HL-60 (cell line): ENCODE data around the gene ZSCAN12.

ENCODE experiments used
- DNase-seq, 2 experiments: peaks; one replicate each; pipeline ENCODE4 v3.0.0-alpha.2; 2010 to 2020; ENCODE audit warnings: low read depth in 1 of 2, low spot score in 1 of 2
- H3K27ac ChIP-seq: fragments of 250-450 bp; sonication (Bioruptor Pico); replicated peaks from 2 replicates; pipeline ENCODE4 v1.5.1; 2020; ENCODE audit warnings: mild to moderate bottlenecking, moderate library complexity
- H3K27me3 ChIP-seq: fragments of 250-450 bp; sonication (Bioruptor Pico); 2 replicates; pipeline ENCODE4 v1.5.1; 2021; ENCODE audit warnings: mild to moderate bottlenecking, moderate library complexity; ENCODE audit not compliant: insufficient read depth, poor library complexity, severe bottlenecking
- H3K4me3 ChIP-seq: replicated peaks from 2 replicates; pipeline ENCODE4 v1.5.1; 2011; ENCODE audit warnings: mild to moderate bottlenecking, control low read depth, low read length; ENCODE audit not compliant: insufficient read depth
- GABPA ChIP-seq: IDR thresholded peaks from 2 replicates; pipeline ENCODE4 v1.6.1; 2012; ENCODE audit warnings: low read depth
- POLR2AphosphoS5 ChIP-seq: IDR thresholded peaks from 2 replicates; pipeline ENCODE4 v1.6.1; 2012; ENCODE audit warnings: low read depth
- SPI1 ChIP-seq: IDR thresholded peaks from 2 replicates; pipeline ENCODE4 v1.6.1; 2012; ENCODE audit warnings: low read depth, mild to moderate bottlenecking, borderline replicate concordance
- TF ChIP-seq, protein P1 (sequence below): IDR thresholded peaks from one replicate; pipeline ENCODE4 v1.5.1; 2011; ENCODE audit warnings: low read length, control low read depth, inconsistent platforms; ENCODE audit not compliant: insufficient read depth
- TF ChIP-seq, protein P2 (sequence below): IDR thresholded peaks from 2 replicates; pipeline ENCODE4 v1.6.1; 2012; ENCODE audit warnings: low read depth; ENCODE audit not compliant: insufficient replicate concordance

ZSCAN12 gene

DNA sequence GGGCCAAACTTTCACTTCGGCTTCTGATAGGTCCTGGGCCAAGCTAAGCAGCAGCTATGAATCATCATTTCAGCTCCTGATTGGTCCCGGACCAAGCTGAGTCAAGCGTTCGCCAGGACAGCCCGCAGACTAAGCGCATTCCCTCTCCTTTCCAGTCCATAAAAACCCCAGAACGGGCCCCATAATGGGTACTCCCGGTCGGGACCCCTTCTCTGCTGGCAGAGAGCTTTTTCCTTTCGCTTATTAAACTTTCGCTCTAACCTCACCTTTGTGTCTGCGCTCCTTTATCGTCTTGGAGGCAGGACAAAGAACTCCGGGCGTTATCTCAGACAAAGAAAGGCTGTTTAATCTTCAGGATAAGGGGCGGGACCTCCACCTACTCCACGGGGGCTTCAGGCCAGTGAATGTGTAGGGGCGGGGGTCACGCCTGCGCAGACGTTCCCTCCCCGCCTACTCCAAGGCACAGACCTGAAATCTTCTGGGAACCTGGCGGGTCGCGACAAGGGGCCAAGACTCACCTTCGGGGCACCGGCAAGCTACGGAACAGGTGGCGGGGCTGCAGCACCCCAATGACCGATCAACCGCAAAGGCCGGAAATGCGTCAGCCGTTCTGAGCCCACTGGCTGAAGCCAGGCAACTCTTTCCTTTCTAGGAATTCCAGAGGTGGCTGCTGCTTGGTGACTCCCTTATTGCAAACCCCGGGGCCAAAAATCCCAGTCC is 63.8 kb downstream of the ZSCAN12 start, which contains the start of gene ZSCAN31:
Gene ZSCAN31, minus strand, starts transcription at position 585 of the 720 bp plus-strand sequence. CDS start 6,465 bp downstream, outside the sequence.
- DNase-seq: peak; percentile 96 to 98
- Histone ChIP-seq H3K27me3 (no peaks in the 10 kb centered on the region), H3K4me3 (peak within 1 kb of the TSS; percentile 60), H3K27ac (peak within 1 kb of the TSS; percentile 98)
- TF ChIP-seq, protein P1, sequence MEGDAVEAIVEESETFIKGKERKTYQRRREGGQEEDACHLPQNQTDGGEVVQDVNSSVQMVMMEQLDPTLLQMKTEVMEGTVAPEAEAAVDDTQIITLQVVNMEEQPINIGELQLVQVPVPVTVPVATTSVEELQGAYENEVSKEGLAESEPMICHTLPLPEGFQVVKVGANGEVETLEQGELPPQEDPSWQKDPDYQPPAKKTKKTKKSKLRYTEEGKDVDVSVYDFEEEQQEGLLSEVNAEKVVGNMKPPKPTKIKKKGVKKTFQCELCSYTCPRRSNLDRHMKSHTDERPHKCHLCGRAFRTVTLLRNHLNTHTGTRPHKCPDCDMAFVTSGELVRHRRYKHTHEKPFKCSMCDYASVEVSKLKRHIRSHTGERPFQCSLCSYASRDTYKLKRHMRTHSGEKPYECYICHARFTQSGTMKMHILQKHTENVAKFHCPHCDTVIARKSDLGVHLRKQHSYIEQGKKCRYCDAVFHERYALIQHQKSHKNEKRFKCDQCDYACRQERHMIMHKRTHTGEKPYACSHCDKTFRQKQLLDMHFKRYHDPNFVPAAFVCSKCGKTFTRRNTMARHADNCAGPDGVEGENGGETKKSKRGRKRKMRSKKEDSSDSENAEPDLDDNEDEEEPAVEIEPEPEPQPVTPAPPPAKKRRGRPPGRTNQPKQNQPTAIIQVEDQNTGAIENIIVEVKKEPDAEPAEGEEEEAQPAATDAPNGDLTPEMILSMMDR: no peak
- TF ChIP-seq SPI1 (no peak), POLR2AphosphoS5 (peak; percentile 97), GABPA (0 out of 2 replicates have a peak, but pooled peaks have one; percentile 3)
- TF ChIP-seq, protein P2, sequence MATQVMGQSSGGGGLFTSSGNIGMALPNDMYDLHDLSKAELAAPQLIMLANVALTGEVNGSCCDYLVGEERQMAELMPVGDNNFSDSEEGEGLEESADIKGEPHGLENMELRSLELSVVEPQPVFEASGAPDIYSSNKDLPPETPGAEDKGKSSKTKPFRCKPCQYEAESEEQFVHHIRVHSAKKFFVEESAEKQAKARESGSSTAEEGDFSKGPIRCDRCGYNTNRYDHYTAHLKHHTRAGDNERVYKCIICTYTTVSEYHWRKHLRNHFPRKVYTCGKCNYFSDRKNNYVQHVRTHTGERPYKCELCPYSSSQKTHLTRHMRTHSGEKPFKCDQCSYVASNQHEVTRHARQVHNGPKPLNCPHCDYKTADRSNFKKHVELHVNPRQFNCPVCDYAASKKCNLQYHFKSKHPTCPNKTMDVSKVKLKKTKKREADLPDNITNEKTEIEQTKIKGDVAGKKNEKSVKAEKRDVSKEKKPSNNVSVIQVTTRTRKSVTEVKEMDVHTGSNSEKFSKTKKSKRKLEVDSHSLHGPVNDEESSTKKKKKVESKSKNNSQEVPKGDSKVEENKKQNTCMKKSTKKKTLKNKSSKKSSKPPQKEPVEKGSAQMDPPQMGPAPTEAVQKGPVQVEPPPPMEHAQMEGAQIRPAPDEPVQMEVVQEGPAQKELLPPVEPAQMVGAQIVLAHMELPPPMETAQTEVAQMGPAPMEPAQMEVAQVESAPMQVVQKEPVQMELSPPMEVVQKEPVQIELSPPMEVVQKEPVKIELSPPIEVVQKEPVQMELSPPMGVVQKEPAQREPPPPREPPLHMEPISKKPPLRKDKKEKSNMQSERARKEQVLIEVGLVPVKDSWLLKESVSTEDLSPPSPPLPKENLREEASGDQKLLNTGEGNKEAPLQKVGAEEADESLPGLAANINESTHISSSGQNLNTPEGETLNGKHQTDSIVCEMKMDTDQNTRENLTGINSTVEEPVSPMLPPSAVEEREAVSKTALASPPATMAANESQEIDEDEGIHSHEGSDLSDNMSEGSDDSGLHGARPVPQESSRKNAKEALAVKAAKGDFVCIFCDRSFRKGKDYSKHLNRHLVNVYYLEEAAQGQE: peak; percentile 29

DNA sequence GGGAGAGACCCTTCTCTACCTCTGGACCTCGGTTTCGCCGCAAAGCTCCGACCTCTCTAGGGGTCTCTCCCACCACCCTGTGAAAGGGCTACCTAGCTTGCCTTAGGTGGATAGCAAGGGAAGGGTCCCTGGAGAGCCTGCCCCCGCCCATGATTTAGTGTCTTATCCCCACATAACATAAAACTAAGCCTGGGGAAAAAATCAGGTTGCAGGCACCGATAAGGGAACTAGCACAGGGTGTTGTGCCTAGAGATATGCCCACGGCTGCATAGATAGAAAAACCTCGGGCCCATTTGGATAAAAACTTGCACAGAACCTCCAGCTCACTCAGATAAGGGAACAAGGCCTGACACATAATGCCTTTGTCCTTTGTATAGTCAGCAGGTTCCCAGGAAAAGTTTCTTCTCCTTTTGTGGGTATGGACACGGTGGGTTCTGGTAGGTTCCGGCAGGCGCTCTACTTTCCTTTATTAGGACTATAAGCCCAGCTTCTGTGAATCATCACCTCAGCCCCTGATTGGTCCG is 64.4 kb downstream of the ZSCAN12 start:
- Histone ChIP-seq H3K27me3 (no peaks in the 10 kb centered on the region), H3K4me3 (peak overlapping the region; percentile 24), H3K27ac (peak overlapping the region; percentile 98)
- TF ChIP-seq POLR2AphosphoS5: no peak
- TF ChIP-seq, protein P1: no peak
- DNase-seq: no peak

DNA sequence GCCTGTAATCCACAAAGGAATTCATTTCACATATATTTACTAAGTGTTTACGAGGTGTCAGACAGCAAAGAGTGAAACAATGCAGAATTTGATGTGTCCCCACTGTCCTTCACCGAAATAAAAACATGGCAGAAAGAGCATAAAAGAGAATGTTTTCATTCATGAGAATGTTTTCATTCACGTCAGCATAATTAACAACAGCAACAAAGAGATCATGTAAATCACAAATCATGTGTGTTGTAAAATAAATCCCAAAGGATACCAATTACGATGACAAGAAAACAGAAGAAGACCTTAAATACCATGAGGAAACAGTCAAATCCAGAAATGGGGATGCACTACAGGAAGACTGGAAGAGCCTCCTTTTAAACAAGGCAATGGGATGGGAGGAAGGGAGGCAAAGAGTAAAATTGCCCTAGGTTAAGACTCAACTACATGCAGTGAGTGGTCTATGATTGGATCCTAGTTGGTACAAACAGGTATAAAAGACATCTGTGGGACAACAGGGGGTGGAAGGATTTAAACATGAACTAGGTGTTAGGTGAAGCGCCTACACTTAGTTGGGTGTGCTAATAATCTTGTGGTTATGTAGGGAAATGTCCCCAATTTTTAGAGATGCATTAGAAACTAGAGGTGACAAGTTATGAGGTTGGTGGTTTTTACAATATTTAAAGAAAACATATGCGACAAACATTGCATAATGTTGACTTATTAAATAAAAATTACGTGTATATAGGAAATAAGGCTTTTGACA is 65.1 kb downstream of the ZSCAN12 start:
- Histone ChIP-seq H3K27me3 (no peaks in the 10 kb centered on the region), H3K4me3 (no peak overlapping the region; the same call in 1 of the 2 replicates), H3K27ac (peak overlapping the region; percentile 98)
- no peak for DNase-seq
- TF ChIP-seq POLR2AphosphoS5 (no peak), GABPA (no peak), SPI1 (no peak)
- TF ChIP-seq, protein P1: no peak
- TF ChIP-seq, protein P2: no peak
